DND-41 (cell line): ENCODE data around the gene N4BP2L1.

Source experiments
- EZH2 ChIP-seq: IDR thresholded peaks from 3 replicates; pipeline ENCODE4 v1.6.1; 2012; ENCODE audit warnings: borderline replicate concordance, low read depth, mild to moderate bottlenecking, moderate library complexity, low read length, inconsistent platforms; ENCODE audit not compliant: severe bottlenecking
- TF ChIP-seq, protein P1 (sequence below): IDR thresholded peaks from 2 replicates; pipeline ENCODE4 v1.5.1; 2012; ENCODE audit warnings: borderline replicate concordance, low read length, moderate library complexity, mild to moderate bottlenecking; ENCODE audit not compliant: poor library complexity, severe bottlenecking; ENCODE audit errors: extremely low read depth

DNA sequence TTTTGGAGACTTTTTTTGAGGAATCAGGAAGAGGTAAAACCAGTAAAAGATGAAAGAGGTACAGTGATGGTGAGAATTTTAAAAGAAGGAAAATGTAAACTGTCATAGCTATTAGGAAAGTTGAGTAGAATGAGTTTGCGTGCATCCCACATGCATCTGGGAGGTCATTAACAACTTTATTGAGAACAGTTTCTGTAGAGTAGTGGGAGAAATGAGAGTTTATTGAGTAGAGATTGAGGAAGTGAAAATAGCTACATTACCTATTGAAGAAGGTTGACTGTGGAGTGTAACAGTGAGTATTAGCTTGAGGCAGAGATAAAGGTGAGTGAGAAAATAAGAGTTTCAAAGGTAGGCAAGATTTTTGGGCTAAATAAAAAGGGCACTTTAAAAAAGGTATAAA, 73.9 kb downstream of the N4BP2L1 start:
- TF ChIP-seq, protein P1, sequence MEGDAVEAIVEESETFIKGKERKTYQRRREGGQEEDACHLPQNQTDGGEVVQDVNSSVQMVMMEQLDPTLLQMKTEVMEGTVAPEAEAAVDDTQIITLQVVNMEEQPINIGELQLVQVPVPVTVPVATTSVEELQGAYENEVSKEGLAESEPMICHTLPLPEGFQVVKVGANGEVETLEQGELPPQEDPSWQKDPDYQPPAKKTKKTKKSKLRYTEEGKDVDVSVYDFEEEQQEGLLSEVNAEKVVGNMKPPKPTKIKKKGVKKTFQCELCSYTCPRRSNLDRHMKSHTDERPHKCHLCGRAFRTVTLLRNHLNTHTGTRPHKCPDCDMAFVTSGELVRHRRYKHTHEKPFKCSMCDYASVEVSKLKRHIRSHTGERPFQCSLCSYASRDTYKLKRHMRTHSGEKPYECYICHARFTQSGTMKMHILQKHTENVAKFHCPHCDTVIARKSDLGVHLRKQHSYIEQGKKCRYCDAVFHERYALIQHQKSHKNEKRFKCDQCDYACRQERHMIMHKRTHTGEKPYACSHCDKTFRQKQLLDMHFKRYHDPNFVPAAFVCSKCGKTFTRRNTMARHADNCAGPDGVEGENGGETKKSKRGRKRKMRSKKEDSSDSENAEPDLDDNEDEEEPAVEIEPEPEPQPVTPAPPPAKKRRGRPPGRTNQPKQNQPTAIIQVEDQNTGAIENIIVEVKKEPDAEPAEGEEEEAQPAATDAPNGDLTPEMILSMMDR = no peak
- TF ChIP-seq EZH2 = no peak
